NCI-H2107 treated with DMSO at 0.1 percent for 48 hours (cell line): ENCODE measurements around the gene TBL3.
"Not testable (repeated sequence)": the region's sequence is repeated elsewhere in the genome, so short reads cannot be mapped to it uniquely, and the experiment has no call there.

Experiments
- DNase-seq: peaks from one replicate; lab custom pipeline; 2025; ENCODE audit not compliant: unreplicated experiment; lab: John Stamatoyannopoulos, UW

TBL3 gene

GRCh38 chr16:1971796-1972489 is at the start of gene TBL3:
Gene TBL3, plus strand, starts transcription at chr16:1972053. Its CDS starts 112 bp downstream, at chr16:1972165.
- DNase-seq, result peak; percentile 81

- DNase-seq, result no peak
Observed at GRCh38 chr16:1922357-1922756, 49.5 kb upstream of the TBL3 start.

GRCh38 chr16:1923299-1924034 is 48.4 kb upstream of the TBL3 start:
- no peak for DNase-seq

GRCh38 chr16:1924095-1924494 is 47.8 kb upstream of the TBL3 start:
- no peak for DNase-seq

GRCh38 chr16:1926271-1926670 is 45.6 kb upstream of the TBL3 start:
- no peak for DNase-seq

GRCh38 chr16:1929105-1929504 is 42.7 kb upstream of the TBL3 start:
- DNase-seq, result no peak

- peak; percentile 14 for DNase-seq
Observed at GRCh38 chr16:1929578-1930337, 42.1 kb upstream of the TBL3 start.

GRCh38 chr16:1930338-1930720 is 41.5 kb upstream of the TBL3 start:
- DNase-seq, result no peak

GRCh38 chr16:1932050-1933028 is 39.5 kb upstream of the TBL3 start:
- DNase-seq, result peak; percentile 24

GRCh38 chr16:1933097-1933661 is 38.7 kb upstream of the TBL3 start:
- no peak for DNase-seq

- no peak for DNase-seq
Observed at GRCh38 chr16:1936945-1937479, 34.8 kb upstream of the TBL3 start.

GRCh38 chr16:1938316-1938715 is 33.5 kb upstream of the TBL3 start:
- no peak for DNase-seq

- DNase-seq, result no peak
Observed at GRCh38 chr16:1938910-1939309, 32.9 kb upstream of the TBL3 start.

- not testable (repeated sequence) for DNase-seq
Observed at GRCh38 chr16:1939833-1940232, 32.0 kb upstream of the TBL3 start.

GRCh38 chr16:1940273-1941161 is 31.3 kb upstream of the TBL3 start:
- no peak for DNase-seq

GRCh38 chr16:1941162-1942046 is 30.4 kb upstream of the TBL3 start:
- no peak for DNase-seq

GRCh38 chr16:1942047-1942809 is 29.6 kb upstream of the TBL3 start:
- no peak for DNase-seq
